OCI-LY1 (cell line): ENCODE measurements around the gene HBG2.

Experiments used
- EZH2 ChIP-seq: fragments of 200-600 bp; sonication (generic), shearing (Covaris generic); IDR thresholded peaks from 2 replicates; pipeline ENCODE4 v1.8.0; 2017; ENCODE audit warnings: borderline replicate concordance, mixed run types, mild to moderate bottlenecking, antibody characterized with exemption, low read length, moderate library complexity, mixed read lengths
- TF ChIP-seq, protein P1 (sequence below): fragments of 200-600 bp; sonication (generic), shearing (Covaris generic); IDR thresholded peaks from 2 replicates; pipeline ENCODE4 v1.5.1; 2017; ENCODE audit warnings: mild to moderate bottlenecking, antibody characterized with exemption, low read length, moderate library complexity, mixed read lengths

DNA sequence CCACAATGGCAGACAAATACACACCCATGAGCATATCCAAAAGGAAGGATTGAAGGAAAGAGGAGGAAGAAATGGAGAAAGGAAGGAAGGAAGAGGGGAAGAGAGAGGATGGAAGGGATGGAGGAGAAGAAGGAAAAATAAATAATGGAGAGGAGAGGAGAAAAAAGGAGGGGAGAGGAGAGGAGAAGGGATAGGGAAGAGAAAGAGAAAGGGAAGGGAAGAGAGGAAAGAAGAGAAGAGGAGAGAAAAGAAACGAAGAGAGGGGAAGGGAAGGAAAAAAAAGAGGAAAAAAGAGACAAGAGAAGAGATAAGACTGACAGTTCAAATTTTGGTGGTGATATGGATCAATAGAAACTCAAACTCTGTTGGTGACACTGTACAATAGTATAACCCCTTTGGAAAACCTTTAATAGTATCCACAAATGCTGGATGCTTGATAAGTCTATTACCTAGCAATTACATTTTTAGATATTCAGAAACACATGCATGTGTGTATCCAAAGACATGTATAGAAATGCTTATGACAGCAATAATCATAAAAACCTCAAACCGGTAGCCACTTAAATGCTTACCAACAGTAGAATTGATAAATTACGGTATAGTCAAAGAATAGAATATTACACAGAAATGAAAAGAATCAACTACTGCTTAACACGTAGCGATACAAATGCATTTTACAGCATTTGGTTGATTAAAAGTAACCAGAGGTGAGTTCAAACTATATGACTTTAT, 19.1 kb downstream of the HBG2 start:
- TF ChIP-seq, protein P1, sequence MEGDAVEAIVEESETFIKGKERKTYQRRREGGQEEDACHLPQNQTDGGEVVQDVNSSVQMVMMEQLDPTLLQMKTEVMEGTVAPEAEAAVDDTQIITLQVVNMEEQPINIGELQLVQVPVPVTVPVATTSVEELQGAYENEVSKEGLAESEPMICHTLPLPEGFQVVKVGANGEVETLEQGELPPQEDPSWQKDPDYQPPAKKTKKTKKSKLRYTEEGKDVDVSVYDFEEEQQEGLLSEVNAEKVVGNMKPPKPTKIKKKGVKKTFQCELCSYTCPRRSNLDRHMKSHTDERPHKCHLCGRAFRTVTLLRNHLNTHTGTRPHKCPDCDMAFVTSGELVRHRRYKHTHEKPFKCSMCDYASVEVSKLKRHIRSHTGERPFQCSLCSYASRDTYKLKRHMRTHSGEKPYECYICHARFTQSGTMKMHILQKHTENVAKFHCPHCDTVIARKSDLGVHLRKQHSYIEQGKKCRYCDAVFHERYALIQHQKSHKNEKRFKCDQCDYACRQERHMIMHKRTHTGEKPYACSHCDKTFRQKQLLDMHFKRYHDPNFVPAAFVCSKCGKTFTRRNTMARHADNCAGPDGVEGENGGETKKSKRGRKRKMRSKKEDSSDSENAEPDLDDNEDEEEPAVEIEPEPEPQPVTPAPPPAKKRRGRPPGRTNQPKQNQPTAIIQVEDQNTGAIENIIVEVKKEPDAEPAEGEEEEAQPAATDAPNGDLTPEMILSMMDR: no peak
- no peak for TF ChIP-seq EZH2
